SK-N-MC (cell line): ENCODE results near the gene CDKAL1.

Experiments used
- EZH2 ChIP-seq: fragments of 200-600 bp; sonication (generic); IDR thresholded peaks from one replicate; pipeline ENCODE4 v1.6.1; 2017; ENCODE audit warnings: antibody characterized with exemption
- FOXP2 ChIP-seq: optimal IDR thresholded peaks from 2 replicates; pipeline ENCODE3; 2011; ENCODE audit warnings: mild to moderate bottlenecking, moderate library complexity; ENCODE audit not compliant: insufficient read depth; ENCODE audit errors: extremely low read length, control extremely low read depth
- POLR2AphosphoS5 ChIP-seq: IDR thresholded peaks from 2 replicates; pipeline ENCODE4 v1.6.1; 2012; ENCODE audit warnings: mild to moderate bottlenecking, low read depth, low read length, borderline replicate concordance

DNA sequence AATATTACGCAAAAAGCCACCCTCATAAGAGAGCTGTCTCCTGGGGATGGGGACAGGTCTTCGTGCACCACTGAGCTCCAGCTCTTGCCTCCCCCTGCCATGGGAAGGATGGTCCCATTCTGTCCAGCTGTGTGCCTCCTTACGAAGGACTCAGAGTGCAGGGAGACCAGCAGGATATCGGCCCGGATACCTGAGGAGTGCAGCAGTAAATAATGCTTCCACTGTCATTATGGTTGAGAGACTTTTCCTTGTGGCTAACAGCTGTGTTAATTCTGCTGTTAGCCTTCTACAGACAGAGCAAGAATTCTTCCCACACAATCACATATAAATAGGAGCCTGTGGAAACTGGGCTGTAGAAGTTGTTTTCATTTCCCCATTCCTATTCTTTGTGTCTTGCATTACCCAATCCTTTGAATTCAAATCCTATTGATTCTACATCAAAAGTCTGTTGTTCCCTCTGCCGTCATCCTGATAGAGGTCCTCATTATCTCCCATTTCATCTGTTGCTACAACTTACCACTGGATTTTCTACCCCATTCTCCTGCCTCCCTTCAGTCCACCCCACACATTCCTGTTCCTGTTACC is 694.7 kb downstream of the CDKAL1 start:
- TF ChIP-seq EZH2 (no peak), POLR2AphosphoS5 (no peak), FOXP2 (no peak)
